Measurements from ENCODE around the gene ASB7. TPM values are rescaled to one million over a fixed set of nuclear protein-coding genes. Genes with fewer than 3 reads are reported as not detected.

The ASB7 gene
- polyA plus RNA-seq, 1 donor (not counting 4 experiments of a cell fraction or from before 2014, with no cell fraction given): 10.8 TPM

- Histone ChIP-seq H3K27ac (ENCODE audit: control insufficient read depth, insufficient read depth, low read length) (no peak overlapping the region), H3K27me3 (ENCODE audit: control insufficient read depth, extremely low read depth, insufficient read depth, low read length) (no peaks in the 10 kb centered on the region), H2AFZ (ENCODE audit: control insufficient read depth, low read length) (no peak overlapping the region), H3K4me2 (ENCODE audit: control insufficient read depth, extremely low read depth, insufficient read depth, low read depth, low read length) (no peak overlapping the region), H3K36me3 (ENCODE audit: control insufficient read depth in 2 of 2, extremely low read depth in 1 of 2, insufficient read depth in 2 of 2, low read length in 2 of 2) (no peaks in the 10 kb centered on the region), H3K4me3 (ENCODE audit: control insufficient read depth in 2 of 3, extremely low read depth in 1 of 3, insufficient read depth in 2 of 3, low read depth in 1 of 3, low read length in 3 of 3) (no peak overlapping the region), H3K9me1 (ENCODE audit: control insufficient read depth, extremely low read depth, insufficient read depth, low read length) (no peaks in the 10 kb centered on the region), H3K9me3 (ENCODE audit: control insufficient read depth, low read depth, low read length) (no peaks in the 10 kb centered on the region), H3K4me1 (ENCODE audit: control insufficient read depth, extremely low read depth, insufficient read depth, low read length) (no peaks in the 10 kb centered on the region), H4K20me1 (ENCODE audit: control insufficient read depth, extremely low read depth, insufficient read depth, low read length) (no peaks in the 10 kb centered on the region), H3K79me2 (ENCODE audit: control insufficient read depth, insufficient read depth, low read length) (no peaks in the 10 kb centered on the region), H3K9ac (ENCODE audit: control insufficient read depth, extremely low read depth, insufficient read depth, low read length) (no peak overlapping the region)
- dilution Hi-C loops (cut with MboI; ENCODE audit: extremely low pct_ligation_motif_present, low sequenced_read_pairs): no loop called here
- no peak for DNase-seq (ENCODE audit: low read depth, low spot score)
- no peak for FAIRE-seq
- no peak for TF ChIP-seq CTCF (optimal IDR thresholded peaks at IDR 0.05 in 1 of 3, IDR thresholded peaks at IDR 0.05 in 1 of 3, conservative IDR thresholded peaks at IDR 0.05 in 1 of 3; ENCODE audit: extremely low read depth in 1 of 3, insufficient read depth in 2 of 3, low read length in 3 of 3)
- no peak for TF ChIP-seq EZH2 (IDR thresholded peaks at IDR 0.05; ENCODE audit: low read length)
Observed at GRCh38 chr15:100680726-100681125, 78.3 kb downstream of the ASB7 start.

- no peak overlapping the region for H3K27ac ChIP-seq (ENCODE audit: control insufficient read depth, insufficient read depth, low read length)
Observed at GRCh38 chr15:100681335-100681746, 79.0 kb downstream of the ASB7 start.

More at GRCh38 chr15:100681335-100681746, 79.0 kb downstream of the ASB7 start:
- Histone ChIP-seq H3K27me3 (ENCODE audit: control insufficient read depth, extremely low read depth, insufficient read depth, low read length) (no peaks in the 10 kb centered on the region), H3K36me3 (ENCODE audit: control insufficient read depth in 2 of 2, extremely low read depth in 1 of 2, insufficient read depth in 2 of 2, low read length in 2 of 2) (no peaks in the 10 kb centered on the region), H3K9me1 (ENCODE audit: control insufficient read depth, extremely low read depth, insufficient read depth, low read length) (no peaks in the 10 kb centered on the region), H3K79me2 (ENCODE audit: control insufficient read depth, insufficient read depth, low read length) (no peaks in the 10 kb centered on the region), H3K9ac (ENCODE audit: control insufficient read depth, extremely low read depth, insufficient read depth, low read length) (no peak overlapping the region), H2AFZ (ENCODE audit: control insufficient read depth, low read length) (no peak overlapping the region), H4K20me1 (ENCODE audit: control insufficient read depth, extremely low read depth, insufficient read depth, low read length) (no peaks in the 10 kb centered on the region), H3K4me1 (ENCODE audit: control insufficient read depth, extremely low read depth, insufficient read depth, low read length) (no peaks in the 10 kb centered on the region), H3K9me3 (ENCODE audit: control insufficient read depth, low read depth, low read length) (no peaks in the 10 kb centered on the region), H3K4me2 (ENCODE audit: control insufficient read depth, extremely low read depth, insufficient read depth, low read depth, low read length) (no peak overlapping the region), H3K4me3 (ENCODE audit: control insufficient read depth in 2 of 3, extremely low read depth in 1 of 3, insufficient read depth in 2 of 3, low read depth in 1 of 3, low read length in 3 of 3) (no peak overlapping the region)
- dilution Hi-C loops (cut with MboI; ENCODE audit: extremely low pct_ligation_motif_present, low sequenced_read_pairs): no loop called here
- DNase-seq (ENCODE audit: low read depth, low spot score) (no peak), FAIRE-seq (no peak)
- TF ChIP-seq EZH2 (IDR thresholded peaks at IDR 0.05; ENCODE audit: low read length) (no peak), CTCF (optimal IDR thresholded peaks at IDR 0.05 in 1 of 3, IDR thresholded peaks at IDR 0.05 in 1 of 3, conservative IDR thresholded peaks at IDR 0.05 in 1 of 3; ENCODE audit: extremely low read depth in 1 of 3, insufficient read depth in 2 of 3, low read length in 3 of 3) (no peak)

Data from keratinocyte (primary cell).